HG02571 (cell line): ENCODE data around the gene ZFR.
"Not testable (repeated sequence)": the region's sequence is repeated elsewhere in the genome, so short reads cannot be mapped to it uniquely, and the experiment has no call there.

Source experiments
- ATAC-seq: cut with Tn5 transposase; IDR thresholded peaks from one replicate; pipeline ENCODE4 v1.9.1; 2021; ENCODE audit warnings: mild to moderate bottlenecking, moderate library complexity; ENCODE audit not compliant: unreplicated experiment

ZFR gene

DNA sequence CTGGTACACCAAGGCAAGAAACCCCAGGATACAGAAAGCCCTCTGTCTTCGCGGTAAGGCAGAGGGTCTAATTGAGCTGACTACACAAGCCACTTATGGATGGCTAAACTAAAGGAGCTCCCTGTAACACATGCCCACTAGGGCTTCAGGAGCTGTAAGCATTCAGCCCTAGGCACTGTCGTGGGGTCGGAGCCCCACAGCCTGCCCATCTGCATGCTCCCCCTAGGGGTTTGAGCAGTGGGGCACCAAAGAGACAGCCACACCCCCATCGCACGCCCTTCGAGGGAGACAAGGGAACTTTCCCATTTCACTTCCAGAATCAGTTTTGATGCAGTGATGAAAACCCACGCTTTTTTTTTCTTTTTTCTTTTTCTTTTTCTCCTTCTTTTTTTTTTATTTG lies 120.8 kb downstream of the ZFR start:
- no peak for ATAC-seq

DNA sequence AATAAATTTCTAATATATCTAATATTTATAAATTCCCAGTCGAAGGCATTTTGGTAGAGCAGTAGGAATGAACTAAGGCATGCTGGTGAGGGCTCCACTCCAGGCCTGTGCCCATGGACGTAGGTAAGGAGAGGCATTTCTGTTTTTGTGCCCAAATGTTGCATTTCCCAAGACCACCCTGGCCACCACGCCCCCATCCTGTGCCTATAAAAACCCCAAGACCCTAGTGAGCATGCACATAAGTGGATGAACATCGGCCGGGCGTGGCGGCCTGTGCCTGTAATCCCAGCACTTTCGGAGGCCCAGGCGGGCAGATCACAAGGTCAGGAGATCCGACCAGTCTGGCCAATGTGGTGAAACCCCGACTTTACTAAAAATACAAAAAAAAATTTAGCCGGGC lies 121.7 kb downstream of the ZFR start:
- no peak for ATAC-seq

DNA sequence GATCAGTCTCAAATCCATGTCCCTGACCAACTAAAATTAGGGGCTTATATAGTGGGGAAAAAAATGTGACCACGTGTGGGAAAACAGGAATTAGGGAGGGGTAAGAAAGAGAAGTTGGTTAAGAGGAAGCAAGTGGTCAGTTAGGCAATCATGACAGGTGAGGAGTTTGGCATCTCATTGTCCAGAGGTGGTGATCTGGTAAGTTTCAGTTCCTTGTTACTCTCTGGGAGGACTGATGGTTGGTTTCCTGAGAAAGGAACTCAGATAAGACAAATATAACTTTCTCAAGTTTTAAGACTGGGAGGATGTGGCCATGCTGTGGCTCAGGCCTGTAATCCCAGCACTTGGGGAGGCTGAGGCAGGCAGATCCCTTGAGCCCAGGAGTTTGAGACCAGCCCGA lies 122.8 kb downstream of the ZFR start:
- not testable (repeated sequence) for ATAC-seq

- no peak for ATAC-seq
These were observed 124.0 kb downstream of the ZFR start for GRCh38 chr5:32320576-32320975.

GRCh38 chr5:32319926-32320543 lies 124.5 kb downstream of the ZFR start:
- ATAC-seq = no peak

- no peak for ATAC-seq
These were observed 125.1 kb downstream of the ZFR start for GRCh38 chr5:32319392-32319791.

- ATAC-seq = no peak
These were observed 127.5 kb downstream of the ZFR start for GRCh38 chr5:32317041-32317440.

- ATAC-seq = no peak
These were observed 129.1 kb downstream of the ZFR start for GRCh38 chr5:32315221-32316014.

DNA sequence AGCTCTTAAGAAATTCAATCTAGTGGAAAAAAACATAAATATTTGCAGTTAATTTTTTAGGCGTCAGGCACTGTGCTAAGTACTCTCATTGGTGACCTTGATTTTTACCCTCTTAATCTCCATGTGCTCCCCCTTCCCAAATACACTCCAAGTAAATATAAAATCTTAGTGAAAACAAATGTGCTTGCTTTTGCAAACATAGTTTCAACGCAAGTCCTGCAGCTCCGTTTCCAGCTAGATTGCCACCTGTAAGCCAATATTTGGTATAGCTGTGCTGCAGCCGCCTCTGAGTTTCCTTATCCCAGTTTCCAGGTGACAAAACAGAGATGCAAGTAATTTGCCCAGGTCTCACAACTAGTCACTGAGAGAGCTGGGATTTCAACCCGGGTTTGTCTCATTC lies 129.9 kb downstream of the ZFR start:
- no peak for ATAC-seq

- ATAC-seq = not testable (repeated sequence)
These were observed 130.4 kb downstream of the ZFR start for GRCh38 chr5:32314152-32314488.

DNA sequence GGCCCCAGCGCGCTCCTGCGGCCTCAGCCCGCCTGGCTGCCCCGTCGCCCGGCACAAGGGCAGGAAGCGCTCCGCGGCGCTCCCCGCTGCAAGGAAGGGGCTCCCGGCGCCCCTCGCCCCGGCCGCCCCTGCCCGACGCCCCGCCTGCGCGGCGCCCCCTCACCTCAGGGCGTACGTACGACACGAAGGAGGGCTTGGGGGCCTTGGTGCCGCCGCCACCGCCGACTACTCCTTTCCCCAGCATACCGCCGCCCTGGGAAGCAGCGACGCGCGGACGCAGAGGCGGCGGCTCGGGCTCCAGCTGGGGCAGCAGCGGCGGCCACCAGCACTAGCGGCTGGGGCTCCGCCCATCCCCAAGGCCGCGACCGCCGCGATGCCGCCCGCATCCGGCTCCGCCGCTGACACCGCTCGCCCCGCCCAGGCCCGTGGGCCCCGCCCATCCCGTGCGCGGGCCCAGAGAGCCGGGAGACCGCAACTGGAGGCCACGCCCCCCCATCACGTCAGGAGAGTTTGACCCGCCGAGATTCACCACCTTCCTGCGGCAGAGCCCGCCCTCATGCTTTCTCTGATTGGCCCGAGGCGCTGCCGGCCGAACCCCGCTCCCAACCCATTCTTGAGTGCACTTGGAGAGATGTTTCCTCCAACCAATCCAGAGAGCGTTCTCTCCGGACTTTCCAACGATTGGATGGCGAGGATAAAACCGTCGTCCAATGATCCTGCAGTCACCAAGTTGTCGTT lies 131.8 kb downstream of the ZFR start, which contains the start of gene MTMR12:
Gene MTMR12, minus strand, starts transcription at position 345 of the 738 bp plus-strand sequence. Its CDS starts 101 bp downstream, at position 244.
- peak; percentile 91 for ATAC-seq

GRCh38 chr5:32312197-32312594 lies 132.3 kb downstream of the ZFR start:
- ATAC-seq = peak; percentile 26

DNA sequence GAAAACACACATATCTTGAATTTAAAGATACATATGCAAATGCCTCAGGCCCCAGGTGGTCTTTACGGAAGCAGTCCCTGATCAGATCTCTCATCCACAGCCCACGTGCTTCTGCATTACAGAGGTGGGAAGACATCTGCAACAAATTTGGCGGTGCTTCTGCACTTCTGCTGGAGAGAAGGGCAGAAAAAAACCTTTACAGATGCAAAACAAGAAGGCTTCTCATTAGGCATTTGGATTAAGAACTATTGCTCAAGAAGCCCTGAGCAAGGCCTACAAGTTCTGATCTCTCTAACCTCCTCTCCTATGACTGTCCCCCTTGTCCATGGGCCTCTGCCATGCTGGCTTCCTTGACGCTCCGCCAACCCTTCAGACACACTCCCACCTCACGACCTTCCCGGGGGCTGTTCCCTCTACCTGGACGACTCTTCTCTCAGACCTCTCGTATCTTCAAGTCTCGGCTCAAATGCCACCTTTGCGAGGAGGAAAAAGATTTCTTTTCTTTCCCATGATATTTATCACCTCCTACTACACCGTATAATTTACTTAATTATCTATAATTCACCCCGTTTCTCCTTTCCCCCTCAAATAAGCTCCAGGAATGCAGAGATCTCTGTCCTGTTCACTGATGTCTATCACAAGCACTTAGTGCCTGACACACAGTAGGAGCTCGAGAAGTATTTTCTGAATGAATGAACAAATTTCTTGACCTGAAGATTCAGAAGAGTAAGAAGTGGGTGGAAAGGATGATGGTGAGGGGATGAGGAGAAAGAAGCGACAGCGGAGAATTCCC lies 132.9 kb downstream of the ZFR start:
- ATAC-seq = no peak

DNA sequence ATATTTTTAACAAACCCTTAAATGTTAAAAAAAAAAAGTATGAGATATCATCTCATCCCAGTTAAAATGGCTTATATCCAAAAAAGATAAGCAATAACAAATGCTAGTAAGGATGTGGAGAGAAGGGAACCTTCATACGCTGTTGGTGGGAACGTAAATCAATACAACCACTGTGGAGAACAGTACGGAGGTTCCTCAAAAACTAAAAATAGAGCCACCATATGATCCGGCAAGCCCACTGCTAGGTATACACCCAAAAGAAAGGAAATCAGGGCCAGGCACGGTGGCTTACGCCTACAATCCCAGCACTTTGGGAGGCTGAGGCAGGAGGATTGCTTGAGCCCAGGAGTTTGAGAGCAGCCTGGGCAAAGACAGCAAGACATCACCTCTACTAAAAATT lies 134.8 kb downstream of the ZFR start:
- ATAC-seq = no peak

GRCh38 chr5:32308946-32309345 lies 135.6 kb downstream of the ZFR start:
- ATAC-seq = no peak

GRCh38 chr5:32307769-32308194 lies 136.8 kb downstream of the ZFR start:
- no peak for ATAC-seq

DNA sequence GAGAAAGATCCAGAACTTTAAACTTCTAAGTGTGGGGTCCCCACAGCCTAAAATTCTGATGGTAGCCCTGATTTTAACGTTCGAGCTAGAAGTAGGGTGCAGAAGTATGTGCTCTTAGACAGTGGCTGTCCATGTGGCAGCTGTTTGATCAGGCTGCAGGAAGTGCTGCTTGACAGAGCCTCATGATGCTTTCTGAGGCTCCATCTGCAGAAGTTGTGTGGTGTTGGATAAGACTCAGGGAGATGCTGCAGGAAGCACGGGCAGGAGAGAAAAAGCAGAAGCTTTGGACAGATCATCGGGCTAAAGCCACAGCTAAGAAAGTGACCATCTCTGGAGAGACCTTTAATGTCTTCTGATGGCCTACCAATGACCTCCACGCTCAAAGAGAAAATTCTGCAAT lies 139.9 kb downstream of the ZFR start:
- no peak for ATAC-seq
